Vagina (tissue), 2 donors: ENCODE results near the gene CEACAM6.

Experiments used
- CTCF ChIP-seq, 3 experiments: fragments of 450-650 bp in 2 of 3; fragments of 200-600 bp in 1 of 3; sonication (generic) in 1 of 3; IDR thresholded peaks; one replicate each; pipeline ENCODE4 v1.5.1; 2017 to 2019; ENCODE audit warnings: antibody characterized with exemption in 3 of 3, mild to moderate bottlenecking in 2 of 3, moderate library complexity in 2 of 3
- POLR2A ChIP-seq, 2 donors: fragments of 450-650 bp; IDR thresholded peaks; one replicate each; pipeline ENCODE4 v1.6.1; 2017; ENCODE audit warnings: antibody characterized with exemption in 2 of 2, mild to moderate bottlenecking in 2 of 2, moderate library complexity in 2 of 2

GRCh38 chr19:41726493-41726892 lies 28.8 kb upstream of the CEACAM6 start:
- no peak for TF ChIP-seq CTCF (IDR thresholded peaks at IDR 0.05)
- TF ChIP-seq POLR2A (IDR thresholded peaks at IDR 0.05), result no peak
